ENCODE data around the gene C8B. TPM values are rescaled to one million over a fixed set of nuclear protein-coding genes. Genes with fewer than 3 reads are reported as not detected.

C8B gene
- total RNA-seq (2014; rRNA removed; shearing (Covaris generic)) = not detected in 2 replicates

DNA sequence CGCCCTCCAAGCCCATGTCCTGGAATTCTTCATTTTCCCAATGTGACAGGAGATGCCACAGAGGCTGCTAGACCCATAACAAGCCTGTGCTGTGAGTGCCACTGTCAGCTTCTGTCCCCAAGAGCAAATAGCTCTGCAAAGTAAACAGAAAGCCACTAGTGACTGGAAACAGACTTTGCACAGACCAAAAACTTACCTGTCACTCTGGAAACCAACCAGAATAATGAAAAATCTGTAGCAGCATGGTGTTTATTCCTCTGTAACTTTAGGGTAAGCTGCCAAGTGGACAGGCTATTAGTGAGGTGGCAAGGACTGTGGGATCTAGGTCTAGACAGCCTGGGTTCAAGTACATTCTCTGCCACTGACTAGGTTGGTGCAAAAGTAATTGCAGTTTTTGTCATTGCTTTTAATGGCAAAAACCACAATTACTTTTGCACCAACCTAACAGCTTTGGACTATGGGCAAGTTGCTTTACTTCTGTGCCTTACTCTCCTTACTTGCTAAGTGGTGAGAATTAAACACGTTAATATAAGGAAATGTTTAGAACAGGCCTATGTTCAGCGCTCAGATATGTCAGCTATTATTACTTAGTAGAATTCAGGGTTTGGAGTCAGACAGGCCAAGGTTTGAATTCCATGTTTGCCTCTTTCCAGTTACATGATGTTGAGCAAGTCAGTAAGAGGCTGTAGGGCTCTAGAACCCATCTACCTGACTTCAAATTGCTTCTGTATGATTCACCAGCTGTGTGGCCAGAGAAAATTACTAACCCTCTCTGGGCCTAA lies at the start of gene C8B:
Gene C8B, minus strand, starts transcription at position 100 of the 782 bp plus-strand sequence. Its CDS starts 67 bp downstream, at position 33.
- DNase-seq (ENCODE audit: low read depth) = no peak

DNA sequence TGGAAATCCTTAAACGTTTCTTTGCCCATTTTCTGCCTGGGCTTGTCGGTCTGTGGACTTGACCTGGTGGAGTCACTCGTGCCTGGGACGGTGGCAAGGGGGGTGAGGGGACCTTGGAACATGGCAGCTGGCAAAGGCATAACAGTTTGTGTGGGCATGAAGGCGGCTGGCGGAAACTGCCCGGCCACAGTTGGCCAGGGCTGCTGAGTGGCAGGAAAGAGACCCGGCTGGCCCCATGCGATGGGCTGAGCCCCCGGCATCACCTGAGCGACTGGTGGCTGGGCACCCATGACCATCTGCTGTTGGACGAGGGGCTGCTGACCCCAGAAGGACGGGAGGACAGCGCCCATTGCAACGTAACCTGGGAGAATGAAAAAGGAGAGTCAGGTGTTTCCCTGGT lies 49.3 kb upstream of the C8B start:
- DNase-seq (ENCODE audit: low read depth) = no peak

GRCh38 chr1:57013522-57013921 lies 47.7 kb upstream of the C8B start:
- no peak for DNase-seq (ENCODE audit: low read depth)

DNA sequence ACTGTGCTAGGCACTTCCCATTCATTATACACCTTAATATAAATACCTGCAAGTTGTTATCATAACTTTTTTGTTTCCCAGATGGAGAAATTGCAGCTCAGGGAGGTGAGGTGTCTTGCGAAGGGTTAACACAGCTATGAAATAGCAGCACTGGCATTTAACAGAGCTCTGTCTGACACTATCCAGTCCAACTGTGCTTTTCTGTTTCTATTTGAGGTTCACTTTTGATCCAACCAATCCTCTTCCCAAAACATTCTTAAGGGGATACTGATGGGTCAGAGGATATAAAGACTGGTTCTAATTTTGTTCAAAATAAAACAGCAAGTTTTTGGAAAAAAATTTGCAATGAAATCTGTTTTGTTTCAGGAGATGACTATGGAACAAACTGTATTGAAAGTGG lies 46.5 kb upstream of the C8B start:
- no peak for DNase-seq (ENCODE audit: low read depth)

DNA sequence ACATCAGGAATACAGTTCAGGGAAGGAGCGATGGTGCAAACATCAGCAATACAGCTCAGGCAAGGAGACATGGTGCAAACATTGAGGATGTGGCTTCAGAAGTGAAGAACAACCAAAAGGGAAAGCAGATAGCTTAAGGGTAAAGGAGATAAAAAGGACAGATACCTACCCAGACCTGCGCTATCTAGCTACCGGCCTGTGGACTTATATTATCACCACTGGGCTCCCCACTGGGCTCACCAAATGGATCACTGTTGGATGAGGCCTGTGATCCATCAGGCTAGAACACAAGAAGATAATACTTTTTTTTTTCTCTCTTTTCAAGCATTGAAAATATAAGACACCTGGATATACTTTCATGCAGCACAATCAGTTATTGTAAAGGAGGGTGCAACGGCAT lies 44.7 kb upstream of the C8B start:
- DNase-seq (ENCODE audit: low read depth) = no peak

- DNase-seq (ENCODE audit: low read depth) = no peak
Observed at GRCh38 chr1:57007948-57008347, 42.1 kb upstream of the C8B start.

DNA sequence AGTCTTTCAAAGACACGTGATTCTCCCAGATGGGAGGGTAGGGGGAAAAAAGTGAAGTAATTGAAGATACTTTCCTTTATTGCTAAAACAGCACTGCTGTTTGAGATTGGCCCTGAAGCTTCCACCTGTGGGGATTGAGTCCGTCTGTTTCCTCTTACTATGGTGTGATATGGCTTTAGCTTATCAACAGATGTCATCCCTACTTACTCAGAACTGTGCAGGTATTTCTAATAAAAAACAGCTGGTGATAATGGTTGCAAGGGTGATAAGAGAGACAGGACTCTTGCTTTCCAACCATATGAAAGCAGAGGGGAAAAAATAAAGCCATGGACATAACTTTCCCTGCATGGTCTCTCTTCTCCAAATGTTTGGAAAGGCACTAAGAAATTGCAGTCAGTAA lies 41.7 kb upstream of the C8B start:
- DNase-seq (ENCODE audit: low read depth) = no peak

DNA sequence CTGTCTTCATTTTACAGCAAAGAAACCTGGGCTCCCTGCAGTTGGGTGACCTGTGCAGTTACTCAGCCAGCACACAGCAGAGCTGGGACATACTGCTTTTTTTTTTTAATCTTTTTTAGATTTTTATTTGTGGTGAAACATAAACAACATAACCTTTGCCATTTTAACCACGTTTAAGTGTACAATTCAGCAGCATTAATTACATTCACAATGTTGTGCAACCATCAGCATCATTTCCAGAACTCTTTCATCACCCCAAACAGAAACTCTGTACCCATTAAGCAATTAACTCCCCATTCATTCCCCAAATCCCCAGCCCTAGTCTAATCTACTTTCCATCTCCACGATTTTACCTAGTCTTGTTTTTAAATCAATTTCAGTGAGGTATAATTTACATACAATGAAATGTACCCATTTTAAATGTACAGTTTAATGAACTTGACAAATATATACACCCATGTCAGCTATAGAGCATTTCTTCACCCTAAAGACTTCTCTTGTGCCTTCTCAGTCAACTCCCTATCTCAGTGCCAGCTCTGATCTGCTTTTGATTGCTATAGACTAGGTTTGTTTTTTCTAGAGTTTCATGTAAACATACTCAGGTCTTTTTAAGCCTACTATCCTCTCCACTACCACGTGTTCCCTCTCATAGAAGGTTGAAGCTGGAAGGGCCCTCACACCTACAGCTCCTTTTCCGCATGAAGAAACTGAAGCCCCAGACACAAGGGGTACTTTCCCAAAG lies 37.8 kb upstream of the C8B start:
- no peak for DNase-seq (ENCODE audit: low read depth)

DNA sequence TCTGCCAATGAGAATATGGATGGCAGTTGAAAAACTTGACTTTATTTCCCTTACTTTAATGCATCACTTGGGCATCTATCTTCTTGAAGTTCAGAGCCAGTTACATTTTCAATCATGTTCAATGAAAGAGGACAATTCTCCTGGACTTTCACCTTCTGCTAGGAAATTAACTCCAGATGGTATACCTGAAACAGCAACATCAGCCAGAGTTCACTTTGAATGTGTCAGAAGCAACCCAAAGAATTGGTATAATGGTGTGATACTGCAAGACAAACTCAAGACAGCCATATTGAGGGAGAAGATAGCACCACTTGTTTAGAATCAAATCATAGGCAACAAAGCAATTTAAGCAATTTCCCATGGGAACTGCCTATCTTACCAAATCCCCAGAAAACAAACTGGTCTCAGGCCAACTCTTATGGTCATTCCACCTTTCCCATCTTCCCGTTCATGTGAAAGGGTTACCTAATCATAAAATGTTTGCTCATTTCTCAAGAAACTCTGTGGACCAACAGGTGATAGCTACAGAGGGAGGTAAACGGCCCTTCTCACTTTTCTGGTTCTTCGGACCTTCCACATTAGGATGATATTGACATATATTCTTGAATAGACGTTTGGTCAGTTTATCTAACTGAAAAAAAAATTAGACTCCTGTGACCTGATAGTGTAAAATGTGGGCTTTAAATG lies 29.7 kb upstream of the C8B start:
- DNase-seq (ENCODE audit: low read depth) = no peak

GRCh38 chr1:56993475-56993874 lies 27.7 kb upstream of the C8B start:
- no peak for DNase-seq (ENCODE audit: low read depth)

DNA sequence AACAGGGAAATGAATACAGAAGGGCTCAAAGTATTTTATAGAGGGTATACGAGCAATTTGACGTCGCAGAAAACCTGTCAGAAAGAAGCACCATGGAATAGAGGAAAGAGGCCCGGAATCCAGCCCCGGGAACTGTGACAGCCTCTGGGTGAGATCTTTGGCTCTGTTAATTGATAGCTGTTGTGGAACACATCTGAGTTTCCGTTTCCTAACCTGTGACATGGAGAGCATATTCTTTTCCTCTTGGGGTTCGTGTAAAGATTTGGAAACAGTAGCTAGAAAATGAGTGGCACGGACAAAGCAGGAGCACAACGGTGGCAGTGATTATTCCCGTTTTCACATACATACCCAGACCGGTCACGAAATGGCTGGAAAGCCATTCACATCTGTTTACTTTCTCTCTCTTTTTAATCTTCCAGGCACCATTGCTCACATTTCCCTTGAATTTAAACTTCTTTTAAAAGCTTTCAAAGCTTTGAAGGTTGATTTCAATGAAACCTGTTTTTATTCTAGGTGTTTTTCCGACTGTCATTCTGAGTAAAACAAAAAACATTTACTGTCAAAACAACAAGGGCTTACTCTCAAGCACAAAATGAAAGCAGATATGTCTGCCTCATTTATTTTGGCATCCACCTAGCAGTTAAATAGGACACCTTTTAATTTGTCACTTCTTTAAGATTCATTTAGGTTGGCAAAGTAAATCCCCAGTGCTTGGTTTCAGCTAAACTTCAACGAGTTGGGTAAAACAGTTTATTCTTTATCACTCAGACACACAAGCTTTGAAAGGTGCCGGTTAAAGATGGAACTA lies 26.7 kb upstream of the C8B start:
- no peak for DNase-seq (ENCODE audit: low read depth)

- no peak for DNase-seq (ENCODE audit: low read depth)
Observed at GRCh38 chr1:56991576-56991975, 25.8 kb upstream of the C8B start.

GRCh38 chr1:56986397-56986796 lies 20.6 kb upstream of the C8B start:
- DNase-seq (ENCODE audit: low read depth) = no peak

- DNase-seq (ENCODE audit: low read depth) = no peak
Observed at GRCh38 chr1:56985857-56986256, 20.0 kb upstream of the C8B start.

DNA sequence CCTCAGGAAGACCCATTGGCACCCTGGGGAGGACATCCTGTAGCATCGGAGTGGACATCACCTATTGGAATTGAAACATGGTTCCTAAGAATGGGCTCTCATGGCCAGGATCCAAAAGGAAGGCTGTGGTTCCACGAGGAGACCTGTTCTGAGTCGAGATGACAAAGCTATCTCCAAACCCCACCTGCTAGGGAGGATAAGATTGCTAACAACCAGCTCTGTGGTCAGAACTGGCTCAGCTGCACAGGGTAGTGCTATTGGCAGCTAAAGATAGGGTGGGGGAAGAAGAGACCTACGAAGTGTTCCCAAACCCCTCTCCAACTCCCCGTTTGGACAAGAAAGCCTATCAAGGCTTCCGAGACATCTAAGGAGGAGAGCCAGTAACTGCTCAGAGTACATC lies 17.7 kb upstream of the C8B start:
- DNase-seq (ENCODE audit: low read depth) = no peak

GRCh38 chr1:56979986-56980755 lies 14.4 kb upstream of the C8B start:
- no peak for DNase-seq (ENCODE audit: low read depth)

DNA sequence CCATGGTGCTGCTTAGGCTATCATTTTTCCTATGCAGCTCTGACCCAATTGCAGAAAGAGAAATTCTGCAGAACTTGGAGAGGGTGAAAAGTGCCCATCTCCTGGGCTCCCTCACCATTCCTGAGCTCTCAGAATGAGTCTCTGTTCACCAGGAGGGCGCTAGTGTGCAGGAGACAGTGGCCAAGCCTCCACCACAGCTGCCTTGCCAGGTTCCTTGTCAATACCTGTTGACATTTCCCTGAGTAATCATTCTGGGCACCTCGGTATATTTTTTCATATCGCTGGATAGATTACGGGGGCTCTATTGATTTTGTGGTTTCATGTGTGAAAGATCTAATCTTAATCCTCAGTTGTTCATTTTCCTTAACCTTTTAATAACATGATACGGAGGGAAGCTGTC lies 13.0 kb upstream of the C8B start:
- no peak for DNase-seq (ENCODE audit: low read depth)

DNA sequence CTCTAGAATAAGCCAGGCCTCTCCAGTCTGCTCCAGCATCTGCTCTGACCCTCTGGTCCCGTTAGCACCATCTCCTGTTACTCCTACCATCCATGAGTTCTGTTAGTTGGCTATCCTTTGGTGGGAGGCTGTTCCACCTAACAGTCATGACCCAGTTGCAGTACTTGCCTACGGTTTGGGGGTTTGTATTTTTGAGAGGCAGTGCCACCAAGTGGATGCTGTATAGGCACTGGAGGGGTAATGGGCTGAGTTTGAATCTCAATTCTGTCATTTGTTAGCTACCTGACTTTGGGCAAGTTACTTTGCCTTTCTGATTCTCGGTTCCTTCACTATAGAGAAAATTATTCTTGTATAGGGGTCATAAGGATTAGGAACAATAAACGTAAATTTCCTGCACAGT lies 12.1 kb upstream of the C8B start:
- DNase-seq (ENCODE audit: low read depth) = no peak

- no peak for DNase-seq (ENCODE audit: low read depth)
Observed at GRCh38 chr1:56975446-56975845, 9.6 kb upstream of the C8B start.

DNA sequence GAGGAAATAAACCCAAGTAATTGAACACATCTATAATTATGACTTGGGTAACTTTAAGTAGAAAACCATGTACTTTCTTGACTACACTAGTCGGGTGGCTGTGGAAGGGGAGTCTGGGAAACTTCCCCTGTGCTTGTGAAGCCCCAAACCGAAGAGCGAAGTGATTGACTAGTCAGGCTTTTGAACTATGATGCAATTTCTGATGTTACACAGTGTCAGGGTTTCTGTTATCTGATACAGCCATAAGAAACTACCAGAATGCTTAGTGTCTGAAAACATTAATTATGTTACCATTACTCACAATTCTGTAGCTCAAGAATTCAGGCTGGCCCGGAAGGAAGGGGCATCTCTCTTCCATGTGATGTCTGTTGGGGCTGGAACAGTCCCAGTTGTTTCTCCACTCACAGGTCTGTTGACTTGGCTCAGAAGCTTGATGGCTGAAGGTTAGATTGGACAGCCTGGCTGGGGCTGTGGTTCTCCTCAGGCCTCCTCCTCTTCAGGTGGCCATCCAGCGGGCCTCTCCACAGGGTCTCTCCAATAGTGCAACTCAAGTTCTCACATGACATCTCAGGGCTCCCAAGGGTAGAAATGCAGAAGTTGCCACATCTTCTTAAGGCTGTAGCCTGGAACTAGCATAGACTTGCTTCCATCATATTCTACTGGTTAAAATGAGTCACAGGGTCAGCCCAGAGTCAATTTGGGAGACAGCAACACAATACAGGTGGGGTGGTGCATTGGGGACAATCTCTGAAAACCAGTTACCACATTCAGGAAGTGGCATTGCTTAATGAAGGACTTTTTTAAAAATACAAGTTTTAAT lies 8.3 kb upstream of the C8B start:
- no peak for DNase-seq (ENCODE audit: low read depth)
